Loucy (cell line): ENCODE data around the gene SLC6A9.

Experiments used
- CTCF ChIP-seq: fragments of 200-600 bp; sonication (generic); conservative IDR thresholded peaks from 2 replicates; pipeline ENCODE4 v1.5.1; 2014; ENCODE audit warnings: mild to moderate bottlenecking, antibody characterized with exemption, low read length
- EZH2phosphoT487 ChIP-seq: fragments of 200-600 bp; IDR thresholded peaks from 2 replicates; pipeline ENCODE4 v1.6.1; 2018; ENCODE audit warnings: antibody characterized with exemption, mild to moderate bottlenecking, moderate library complexity, borderline replicate concordance

DNA sequence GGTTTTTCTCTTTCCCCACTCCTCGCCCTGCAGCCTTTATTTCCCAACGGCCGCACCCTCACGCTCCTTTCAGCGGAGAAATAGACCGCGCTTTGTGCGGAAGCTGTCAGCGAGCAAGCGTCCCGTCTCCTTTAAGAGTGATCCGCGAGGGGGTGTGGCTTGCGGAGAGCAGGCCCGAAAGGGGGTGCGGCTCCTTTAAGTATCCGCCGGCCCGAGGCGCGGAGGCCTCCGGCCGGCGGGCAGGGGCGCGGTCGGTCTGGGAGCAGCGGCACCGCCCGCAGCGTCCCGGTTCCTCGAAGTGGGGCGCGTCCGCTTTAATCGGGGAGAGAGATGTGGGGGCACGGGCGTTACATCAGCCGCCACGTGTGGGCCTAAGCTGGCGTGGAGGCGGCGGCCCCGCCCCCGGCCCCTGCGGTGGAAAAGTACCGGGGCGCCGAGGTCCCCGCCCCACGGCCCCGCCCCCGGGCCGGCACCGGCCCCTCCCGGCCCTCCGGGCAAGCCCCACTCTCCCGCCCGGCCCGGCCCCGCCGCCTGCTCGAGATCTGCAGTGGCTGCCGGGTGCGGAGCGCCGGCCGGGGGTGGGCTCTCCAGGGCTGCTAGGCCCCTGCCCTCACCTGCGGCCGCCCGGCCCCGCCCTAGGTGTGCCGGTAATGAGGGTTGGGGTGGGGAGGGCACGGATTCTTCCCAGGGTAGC lies 1.2 kb downstream of the SLC6A9 start:
- TF ChIP-seq CTCF (no peak), EZH2phosphoT487 (no peak)
